ENCODE data around the gene MIOS. TPM values are rescaled to one million over a fixed set of nuclear protein-coding genes. Genes with fewer than 3 reads are reported as not detected.

Gene MIOS
- total RNA-seq, 1 donor from 2014 or later = 22.3 TPM

DNA sequence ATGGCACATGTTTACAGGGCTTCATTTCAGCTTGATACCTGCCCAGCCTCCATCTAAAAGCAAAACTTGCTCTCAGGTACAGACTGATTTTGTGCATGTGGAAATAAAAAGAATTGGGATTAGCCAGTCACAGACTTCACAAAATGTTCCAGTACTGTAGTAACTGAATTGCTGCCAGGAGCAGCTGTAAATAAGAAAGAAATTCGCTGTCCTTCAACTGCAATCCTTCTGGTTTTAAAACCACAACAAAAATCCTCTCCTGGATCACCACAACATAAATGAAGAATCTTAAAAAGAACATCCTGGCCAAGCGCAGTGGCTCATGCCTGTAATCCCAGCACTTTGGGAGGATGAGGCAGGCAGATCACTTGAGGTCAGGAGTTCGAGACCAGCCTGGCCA is 3.9 kb upstream of the MIOS start:
- Mint-ChIP-seq H3K4me1 (ENCODE audit: unreplicated experiment) (peaks cover 4% of the 10 kb centered on the region), H3K27me3 (ENCODE audit: unreplicated experiment) (peaks cover 3% of the 10 kb centered on the region), H3K36me3 (ENCODE audit: low read depth, unreplicated experiment) (peaks cover 4% of the 10 kb centered on the region), H3K4me3 (ENCODE audit: unreplicated experiment) (no peak overlapping the region), H3K9me3 (ENCODE audit: unreplicated experiment) (no peaks in the 10 kb centered on the region), H3K27ac (ENCODE audit: unreplicated experiment) (no peak overlapping the region)
- no peak for TF ChIP-seq CTCF (IDR thresholded peaks at IDR 0.05; ENCODE audit: unreplicated experiment)
- no peak for DNase-seq (ENCODE audit: low spot score)

DNA sequence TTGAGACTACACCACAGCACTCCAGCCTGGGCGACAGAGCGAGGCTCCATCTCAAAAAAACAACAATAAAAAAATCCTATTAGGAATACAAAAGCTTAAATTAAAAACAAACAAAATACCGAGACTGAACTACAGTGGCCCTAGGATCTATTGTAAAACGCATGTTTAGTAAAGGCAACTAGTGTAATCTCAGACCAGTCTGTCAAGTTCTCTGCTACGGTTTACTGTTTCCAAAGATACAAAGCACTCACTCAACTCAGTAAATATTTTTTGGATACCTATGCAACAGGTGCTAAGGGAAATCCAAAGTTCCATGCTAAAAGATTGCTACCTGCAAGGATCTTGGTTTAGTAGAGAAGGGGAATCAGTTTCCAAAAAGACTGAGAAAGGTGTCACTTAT is 3.4 kb upstream of the MIOS start:
- no peak for DNase-seq (ENCODE audit: low spot score)
- Mint-ChIP-seq H3K4me3 (ENCODE audit: unreplicated experiment) (no peak overlapping the region), H3K27me3 (ENCODE audit: unreplicated experiment) (peaks cover 3% of the 10 kb centered on the region), H3K27ac (ENCODE audit: unreplicated experiment) (no peak overlapping the region), H3K9me3 (ENCODE audit: unreplicated experiment) (no peaks in the 10 kb centered on the region), H3K36me3 (ENCODE audit: low read depth, unreplicated experiment) (peaks cover 4% of the 10 kb centered on the region), H3K4me1 (ENCODE audit: unreplicated experiment) (peaks cover 9% of the 10 kb centered on the region)
- TF ChIP-seq CTCF (IDR thresholded peaks at IDR 0.05; ENCODE audit: unreplicated experiment) = no peak

GRCh38 chr7:7563813-7564212 is 2.9 kb upstream of the MIOS start:
- H3K27ac Mint-ChIP-seq (ENCODE audit: unreplicated experiment) = no peak overlapping the region
- no peak overlapping the region for H3K4me3 Mint-ChIP-seq (ENCODE audit: unreplicated experiment)
- TF ChIP-seq CTCF (IDR thresholded peaks at IDR 0.05; ENCODE audit: unreplicated experiment) = no peak
- peaks cover 14% of the 10 kb centered on the region for H3K4me1 Mint-ChIP-seq (ENCODE audit: unreplicated experiment)
- H3K27me3 Mint-ChIP-seq (ENCODE audit: unreplicated experiment) = peaks cover 3% of the 10 kb centered on the region
- no peaks in the 10 kb centered on the region for H3K9me3 Mint-ChIP-seq (ENCODE audit: unreplicated experiment)
- peaks cover 4% of the 10 kb centered on the region for H3K36me3 Mint-ChIP-seq (ENCODE audit: low read depth, unreplicated experiment)
- DNase-seq (ENCODE audit: low spot score) = no peak

- Mint-ChIP-seq H3K27ac (ENCODE audit: unreplicated experiment) (no peak overlapping the region), H3K4me3 (ENCODE audit: unreplicated experiment) (no peak overlapping the region), H3K9me3 (ENCODE audit: unreplicated experiment) (no peaks in the 10 kb centered on the region), H3K27me3 (ENCODE audit: unreplicated experiment) (peaks cover 3% of the 10 kb centered on the region), H3K4me1 (ENCODE audit: unreplicated experiment) (peaks cover 19% of the 10 kb centered on the region), H3K36me3 (ENCODE audit: low read depth, unreplicated experiment) (peaks cover 4% of the 10 kb centered on the region)
- no peak for TF ChIP-seq CTCF (IDR thresholded peaks at IDR 0.05; ENCODE audit: unreplicated experiment)
- DNase-seq (ENCODE audit: low spot score) = no peak
Measured at GRCh38 chr7:7564323-7564780, 2.3 kb upstream of the MIOS start.

- no peak for TF ChIP-seq CTCF (IDR thresholded peaks at IDR 0.05; ENCODE audit: unreplicated experiment)
- Mint-ChIP-seq H3K4me1 (ENCODE audit: unreplicated experiment) (peaks cover 23% of the 10 kb centered on the region), H3K9me3 (ENCODE audit: unreplicated experiment) (no peaks in the 10 kb centered on the region), H3K36me3 (ENCODE audit: low read depth, unreplicated experiment) (peaks cover 12% of the 10 kb centered on the region), H3K4me3 (ENCODE audit: unreplicated experiment) (no peak overlapping the region), H3K27me3 (ENCODE audit: unreplicated experiment) (peaks cover 5% of the 10 kb centered on the region), H3K27ac (ENCODE audit: unreplicated experiment) (no peak overlapping the region)
- DNase-seq (ENCODE audit: low spot score) = no peak
Measured at GRCh38 chr7:7565018-7565680, 1.5 kb upstream of the MIOS start.

Data from endothelial cell (in vitro differentiated cells).